Ramos (cell line): ENCODE measurements around the gene WAPL.
"Not testable (repeated sequence)": the region's sequence is repeated elsewhere in the genome, so short reads cannot be mapped to it uniquely, and the experiment has no call there.

ENCODE experiments used
- in situ Hi-C: fragments of 300-500 bp; cut with MboI; formaldehyde crosslinking; loops from one replicate; pipeline ENCODE4 v1.14.3; 2022; ENCODE audit warnings: low sequenced_read_pairs; ENCODE audit not compliant: unreplicated experiment

WAPL gene, protein sequence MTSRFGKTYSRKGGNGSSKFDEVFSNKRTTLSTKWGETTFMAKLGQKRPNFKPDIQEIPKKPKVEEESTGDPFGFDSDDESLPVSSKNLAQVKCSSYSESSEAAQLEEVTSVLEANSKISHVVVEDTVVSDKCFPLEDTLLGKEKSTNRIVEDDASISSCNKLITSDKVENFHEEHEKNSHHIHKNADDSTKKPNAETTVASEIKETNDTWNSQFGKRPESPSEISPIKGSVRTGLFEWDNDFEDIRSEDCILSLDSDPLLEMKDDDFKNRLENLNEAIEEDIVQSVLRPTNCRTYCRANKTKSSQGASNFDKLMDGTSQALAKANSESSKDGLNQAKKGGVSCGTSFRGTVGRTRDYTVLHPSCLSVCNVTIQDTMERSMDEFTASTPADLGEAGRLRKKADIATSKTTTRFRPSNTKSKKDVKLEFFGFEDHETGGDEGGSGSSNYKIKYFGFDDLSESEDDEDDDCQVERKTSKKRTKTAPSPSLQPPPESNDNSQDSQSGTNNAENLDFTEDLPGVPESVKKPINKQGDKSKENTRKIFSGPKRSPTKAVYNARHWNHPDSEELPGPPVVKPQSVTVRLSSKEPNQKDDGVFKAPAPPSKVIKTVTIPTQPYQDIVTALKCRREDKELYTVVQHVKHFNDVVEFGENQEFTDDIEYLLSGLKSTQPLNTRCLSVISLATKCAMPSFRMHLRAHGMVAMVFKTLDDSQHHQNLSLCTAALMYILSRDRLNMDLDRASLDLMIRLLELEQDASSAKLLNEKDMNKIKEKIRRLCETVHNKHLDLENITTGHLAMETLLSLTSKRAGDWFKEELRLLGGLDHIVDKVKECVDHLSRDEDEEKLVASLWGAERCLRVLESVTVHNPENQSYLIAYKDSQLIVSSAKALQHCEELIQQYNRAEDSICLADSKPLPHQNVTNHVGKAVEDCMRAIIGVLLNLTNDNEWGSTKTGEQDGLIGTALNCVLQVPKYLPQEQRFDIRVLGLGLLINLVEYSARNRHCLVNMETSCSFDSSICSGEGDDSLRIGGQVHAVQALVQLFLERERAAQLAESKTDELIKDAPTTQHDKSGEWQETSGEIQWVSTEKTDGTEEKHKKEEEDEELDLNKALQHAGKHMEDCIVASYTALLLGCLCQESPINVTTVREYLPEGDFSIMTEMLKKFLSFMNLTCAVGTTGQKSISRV (N-terminal part only)

DNA sequence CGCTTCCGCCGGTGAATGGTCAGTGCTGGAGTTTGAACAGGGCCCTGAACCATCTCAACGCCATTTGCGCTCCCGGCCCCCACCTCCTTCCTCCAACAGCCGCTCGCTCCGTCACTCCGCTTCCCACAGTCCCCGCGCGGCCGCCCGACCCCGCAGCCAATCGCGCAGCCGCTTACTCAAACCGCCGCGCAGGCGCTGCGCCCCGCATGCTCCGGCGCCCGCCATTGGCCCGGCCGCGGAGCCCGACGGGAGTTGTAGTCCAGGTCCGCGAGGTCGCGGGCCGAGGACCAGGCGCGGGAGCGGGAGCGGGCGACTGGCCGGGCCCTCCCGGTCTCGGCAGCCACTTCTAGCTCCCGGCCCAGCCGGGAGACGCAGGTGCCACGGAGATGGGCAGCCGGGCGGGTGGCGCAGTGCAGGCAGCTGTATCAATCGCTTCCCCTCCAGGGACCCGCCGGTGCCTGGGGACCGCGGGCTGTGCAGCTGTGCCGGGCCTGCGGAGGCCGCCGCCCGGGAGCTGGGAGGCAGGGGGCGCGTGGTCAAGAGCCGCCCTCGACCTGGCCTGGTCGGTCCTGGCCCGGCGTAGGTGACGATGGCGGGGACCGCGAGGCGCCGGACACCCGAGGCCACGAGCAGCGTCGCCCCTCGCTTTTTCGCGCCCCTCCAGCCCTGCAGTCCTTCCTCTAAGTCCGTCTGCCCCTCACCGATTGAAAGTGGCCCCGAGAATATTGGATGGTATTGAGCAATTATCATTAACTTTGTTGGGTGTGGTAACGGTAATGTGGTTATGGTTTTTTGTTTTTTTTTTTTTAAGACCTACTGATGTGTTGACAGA, at the start of gene WAPL:
TSS of gene WAPL (minus strand) at position 115 of the 832 bp plus-strand sequence. CDS start 3,723 bp downstream, outside the sequence.
- in situ Hi-C loops, result no loop called here

DNA sequence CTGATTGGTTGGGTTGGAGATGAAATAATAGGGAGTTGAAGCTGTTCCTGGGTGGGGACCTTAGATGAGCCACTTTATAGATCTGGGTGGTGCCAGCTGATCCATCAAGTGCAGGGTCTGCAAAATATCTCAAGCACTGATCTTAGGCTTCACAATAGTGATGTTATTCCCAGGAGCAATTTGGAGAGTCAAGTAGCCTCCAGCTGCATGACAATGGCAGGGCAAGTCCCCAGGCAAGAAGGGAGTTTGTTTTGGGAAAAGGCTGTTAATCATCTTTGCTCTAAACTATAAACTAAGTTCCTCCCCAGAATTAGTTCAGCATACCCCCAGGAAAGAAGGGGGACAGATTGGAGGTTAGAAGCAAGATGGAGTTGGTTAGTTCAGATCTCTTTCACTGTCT, 47.7 kb upstream of the WAPL start:
- in situ Hi-C loops, result no loop called here

DNA sequence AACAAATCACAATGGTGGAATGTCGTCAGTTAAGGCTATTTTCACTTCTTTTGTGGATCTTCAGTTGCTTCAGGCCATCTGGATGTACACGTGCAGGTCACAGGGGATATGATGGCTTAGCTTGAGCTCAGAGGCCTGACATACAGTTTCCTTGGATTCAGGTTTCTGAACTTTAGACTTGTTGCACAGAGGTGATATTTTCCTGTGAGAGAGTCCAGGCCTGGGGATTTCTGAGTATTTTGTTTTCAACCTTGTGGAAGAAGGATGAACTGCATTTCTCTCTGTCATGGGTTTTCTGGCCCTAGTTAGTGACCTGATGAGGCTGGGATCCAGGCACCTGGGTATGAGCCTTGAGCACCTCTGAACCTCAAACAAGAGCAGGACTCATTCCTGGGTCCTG, 44.9 kb upstream of the WAPL start:
- in situ Hi-C loops, result not testable (repeated sequence)

DNA sequence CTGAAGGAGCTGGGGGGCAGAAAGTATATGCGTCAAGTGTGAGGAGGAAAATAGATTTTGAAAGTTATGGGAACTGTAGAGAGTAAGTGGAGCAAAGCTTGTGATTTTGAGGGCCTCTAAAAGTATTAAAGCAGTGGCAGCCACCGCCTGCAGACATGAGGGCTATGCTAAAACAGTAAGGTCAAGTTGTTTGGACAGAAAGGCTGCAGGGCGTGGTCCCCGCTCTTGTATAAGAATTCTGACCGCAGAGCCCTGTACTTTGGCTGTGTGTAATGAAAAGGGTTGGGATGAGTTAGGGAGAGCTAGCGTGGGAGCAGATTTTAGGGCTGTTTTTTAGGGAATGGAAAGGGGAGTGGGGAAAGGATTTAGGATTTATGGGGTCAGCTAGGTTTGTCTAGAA, 41.7 kb upstream of the WAPL start:
- in situ Hi-C loops, result not testable (repeated sequence)

DNA sequence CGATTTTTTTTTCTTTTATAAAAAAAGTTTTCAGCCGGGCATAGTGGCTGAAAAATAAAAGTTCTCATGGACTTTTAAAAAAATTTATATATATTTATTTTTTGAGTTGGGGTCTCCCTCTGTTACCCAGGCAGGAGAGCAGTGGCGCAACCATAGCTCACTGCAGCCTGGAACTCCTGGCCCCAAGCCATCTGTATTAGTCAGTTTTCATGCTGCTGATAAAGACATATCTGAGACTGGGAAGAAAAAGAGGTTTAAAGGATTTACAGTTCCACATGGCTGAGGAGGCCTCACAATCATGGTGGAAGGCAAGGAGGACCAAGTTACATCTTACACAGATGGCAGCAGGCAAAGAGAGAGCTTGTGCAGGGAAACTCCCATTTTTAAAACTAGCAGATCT, 37.1 kb upstream of the WAPL start:
- in situ Hi-C loops, result not testable (repeated sequence)

DNA sequence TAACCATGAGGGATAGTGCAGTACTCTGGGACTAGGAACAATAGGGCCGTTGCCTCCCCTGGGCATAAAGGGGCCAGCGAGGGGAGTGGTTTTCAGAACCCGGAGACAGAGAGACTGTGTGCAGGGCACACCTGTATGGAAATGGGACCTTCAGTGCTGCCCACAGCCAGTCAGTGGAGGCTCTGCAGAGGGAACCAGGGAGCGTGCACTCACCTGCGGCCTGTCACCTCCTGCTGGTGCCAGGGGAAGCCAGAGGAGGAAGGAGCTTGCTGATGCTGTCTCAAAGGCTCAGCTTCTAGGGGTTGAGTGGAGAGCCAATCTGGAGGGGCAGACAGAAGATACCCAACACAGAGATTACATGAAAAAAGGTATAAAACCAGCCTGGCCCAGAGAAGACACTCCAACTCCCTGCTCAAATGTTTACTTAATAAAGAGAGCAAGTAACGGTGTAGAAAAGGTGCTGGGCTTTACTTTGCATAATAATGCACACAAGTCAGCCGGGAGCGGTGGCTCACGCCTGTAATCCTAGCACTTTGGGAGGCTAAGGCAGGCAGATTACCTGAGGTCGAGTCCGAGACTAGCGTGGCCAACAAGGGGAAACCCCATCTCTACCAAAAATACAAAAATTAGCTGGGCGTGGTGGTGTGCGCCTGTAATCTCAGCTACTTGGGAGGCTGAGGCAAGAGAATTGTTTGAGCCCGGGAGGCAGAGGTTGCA, 35.5 kb upstream of the WAPL start:
- in situ Hi-C loops, result no loop called here

DNA sequence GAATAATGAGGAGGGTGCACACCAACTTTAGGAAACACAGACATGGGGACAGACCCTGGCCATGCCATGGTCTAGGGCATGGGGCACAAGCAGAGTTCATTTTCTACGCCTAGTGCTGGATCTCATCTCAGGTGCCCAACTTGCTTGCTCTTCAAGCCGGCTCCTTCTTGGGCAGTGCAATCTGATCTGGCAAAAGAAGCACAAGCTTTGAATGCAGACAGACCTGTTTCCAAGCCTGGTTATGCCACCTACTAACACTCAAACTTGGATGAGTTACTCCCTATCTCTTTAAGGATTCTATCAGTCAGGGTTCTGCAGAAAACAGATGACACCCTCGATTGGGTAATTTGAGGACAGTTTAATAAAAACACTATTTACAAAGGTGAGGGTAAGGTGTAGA, 34.9 kb upstream of the WAPL start:
- in situ Hi-C loops, result no loop called here

DNA sequence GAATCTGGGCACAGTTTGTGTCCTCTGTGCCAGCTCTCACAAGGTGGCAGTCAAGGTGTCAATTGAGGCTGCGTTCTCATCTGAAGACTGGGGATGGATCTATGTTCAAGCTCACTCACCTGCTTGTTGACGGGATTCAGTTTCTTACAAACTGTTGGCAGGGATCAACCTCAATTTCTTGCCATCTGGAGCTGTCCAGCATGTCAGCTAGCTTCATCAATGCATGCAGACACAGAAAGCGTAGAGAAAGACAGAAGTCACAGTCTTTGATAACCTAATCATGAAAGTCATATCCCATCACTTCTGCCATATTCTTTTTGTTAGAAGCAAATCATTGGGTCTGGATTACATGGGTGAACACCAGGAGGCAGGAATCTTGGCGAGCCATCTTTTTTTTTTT, 32.0 kb upstream of the WAPL start:
- in situ Hi-C loops, result no loop called here

DNA sequence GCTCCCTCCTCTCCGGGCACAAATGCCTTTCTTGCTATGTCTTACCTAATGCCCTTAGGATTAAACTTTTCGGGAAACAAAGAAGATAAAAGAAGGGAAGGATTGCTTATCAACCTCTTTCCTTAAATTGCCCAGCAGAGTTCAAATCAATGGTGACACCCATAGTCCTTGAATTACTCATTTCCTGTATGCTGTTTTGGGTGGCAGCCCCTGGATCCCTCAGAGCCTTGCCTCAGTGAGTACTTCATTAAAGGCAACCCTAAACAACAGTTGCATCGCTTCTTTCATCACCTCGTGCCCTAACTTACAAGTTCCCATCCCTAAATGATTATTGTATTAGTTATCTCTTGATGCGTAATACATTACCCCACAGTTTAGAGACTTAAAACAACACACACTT, 31.6 kb upstream of the WAPL start:
- in situ Hi-C loops, result no loop called here

DNA sequence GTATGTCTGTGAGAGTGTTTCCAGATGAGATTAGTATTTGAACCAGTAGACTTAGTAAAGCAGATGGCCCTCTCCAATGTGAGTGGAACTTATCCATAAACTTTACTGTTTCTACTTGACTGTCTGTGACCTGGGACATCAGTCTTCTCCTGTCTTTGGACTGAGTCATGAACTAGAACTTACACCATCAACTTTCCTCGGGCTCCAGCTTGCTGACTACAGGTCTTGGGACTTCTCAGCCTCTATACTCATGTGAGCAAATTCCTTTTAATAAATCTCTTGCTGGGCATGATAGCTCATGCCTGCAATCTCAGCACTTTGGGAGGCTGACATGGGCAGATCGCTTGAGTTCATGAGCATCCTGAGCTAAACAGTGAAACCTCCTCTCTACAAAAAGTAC, 25.7 kb upstream of the WAPL start:
- in situ Hi-C loops, result no loop called here

DNA sequence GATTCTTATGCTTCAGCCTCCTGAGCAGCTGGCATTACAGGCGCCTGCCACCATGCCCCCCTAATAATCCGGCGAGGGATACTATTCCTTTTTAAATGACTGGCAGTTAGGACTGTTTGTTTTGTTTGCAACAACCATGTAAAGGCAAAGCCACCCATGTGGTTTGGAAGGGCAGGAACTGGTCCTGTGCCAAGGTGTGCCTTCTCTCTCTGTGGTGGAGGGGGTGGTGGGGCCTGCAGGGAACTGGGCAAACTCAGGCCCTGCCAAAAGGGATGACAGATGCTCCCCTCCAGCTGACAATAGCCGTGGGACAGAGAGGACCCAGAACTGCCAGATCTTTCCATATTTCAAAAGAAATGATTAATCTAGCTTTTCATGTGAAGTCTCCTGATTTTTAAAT, 23.5 kb upstream of the WAPL start:
- in situ Hi-C loops, result no loop called here

DNA sequence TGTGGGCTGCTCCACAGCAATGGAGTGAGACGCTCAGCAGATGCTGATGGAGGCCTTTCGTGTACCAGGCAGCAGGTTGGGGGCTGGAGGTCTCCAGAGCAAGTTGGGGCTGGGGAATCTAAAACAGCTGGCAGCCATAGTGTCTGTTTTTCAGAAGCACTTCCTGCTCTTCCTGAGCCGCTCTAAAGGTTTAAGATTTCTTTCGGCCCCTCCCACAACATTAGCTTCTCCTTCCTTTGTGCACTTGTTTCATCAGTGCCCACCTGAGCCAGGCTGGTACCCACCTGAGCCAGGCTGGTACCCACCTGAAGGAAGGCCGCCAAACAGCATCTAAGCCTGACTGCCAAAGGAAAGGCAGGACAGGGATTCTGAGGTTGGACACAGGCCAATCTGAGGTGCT, 18.4 kb upstream of the WAPL start:
- in situ Hi-C loops, result no loop called here

DNA sequence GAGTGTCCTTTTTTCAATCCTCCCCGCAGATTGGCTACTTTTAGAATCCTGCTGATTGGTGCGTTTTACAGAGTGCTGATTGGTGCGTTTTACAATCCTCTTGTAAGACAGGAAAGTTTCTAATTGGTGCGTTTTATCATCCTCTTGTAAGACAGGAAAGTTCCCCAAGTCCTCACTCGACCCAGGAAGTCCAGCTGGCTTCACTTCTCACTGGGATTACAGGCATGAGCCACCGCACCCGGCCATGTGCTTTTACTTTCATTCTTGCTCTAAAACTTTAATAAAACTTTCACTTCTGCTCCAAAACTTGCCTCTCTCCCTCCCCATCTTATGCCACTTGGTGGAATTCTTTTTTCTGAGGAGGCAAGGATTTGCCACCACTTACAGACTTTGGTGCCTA, 17.0 kb upstream of the WAPL start:
- in situ Hi-C loops, result no loop called here

DNA sequence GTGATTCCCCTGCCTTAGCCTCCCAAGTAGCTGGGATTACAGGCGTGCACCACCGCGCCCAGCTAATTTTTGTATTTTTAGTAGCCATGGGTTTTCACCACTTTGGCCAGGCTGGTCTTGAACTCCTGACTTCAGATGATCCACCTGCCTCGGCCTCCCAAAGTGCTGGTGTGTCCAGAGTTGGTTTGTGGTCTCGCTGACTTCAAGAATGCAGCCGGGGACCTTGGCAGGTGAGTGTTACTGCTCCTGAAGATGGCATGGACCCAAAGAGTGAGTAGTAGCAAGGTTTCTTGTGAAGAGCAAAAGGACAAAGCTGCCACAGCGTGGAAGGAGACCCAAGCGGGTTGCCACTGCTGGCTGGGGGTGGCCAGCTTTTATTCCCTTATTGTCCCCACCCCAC, 16.4 kb upstream of the WAPL start:
- in situ Hi-C loops, result not testable (repeated sequence)

DNA sequence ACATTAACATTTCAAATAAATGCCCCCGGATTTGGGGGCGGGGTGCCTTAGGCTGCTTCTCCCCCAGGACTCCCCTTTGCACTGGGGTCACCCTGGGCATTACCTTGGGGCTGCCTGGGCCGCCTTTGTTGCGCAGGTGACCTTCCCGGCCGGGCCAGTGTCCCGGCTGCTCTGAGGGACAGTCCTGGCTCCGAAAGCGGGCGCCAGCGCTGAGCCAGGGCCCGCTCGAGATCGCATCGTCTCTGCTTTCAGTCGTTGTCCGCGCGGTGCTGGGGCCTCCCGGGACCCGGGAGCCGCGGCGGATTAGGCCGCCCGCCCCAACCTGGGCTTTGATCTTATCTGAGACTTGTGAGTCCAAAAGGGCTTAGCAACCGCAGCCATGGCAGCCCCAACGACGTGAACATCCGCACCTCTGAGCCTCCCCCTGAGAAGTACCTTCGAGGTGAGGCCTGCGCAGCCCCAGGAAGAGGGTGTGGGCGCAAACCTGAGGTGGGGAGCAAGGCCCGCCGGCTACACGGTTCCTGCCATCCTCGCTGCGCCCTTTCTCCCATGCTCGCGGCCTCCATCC, 14.8 kb upstream of the WAPL start:
- in situ Hi-C loops, result no loop called here

DNA sequence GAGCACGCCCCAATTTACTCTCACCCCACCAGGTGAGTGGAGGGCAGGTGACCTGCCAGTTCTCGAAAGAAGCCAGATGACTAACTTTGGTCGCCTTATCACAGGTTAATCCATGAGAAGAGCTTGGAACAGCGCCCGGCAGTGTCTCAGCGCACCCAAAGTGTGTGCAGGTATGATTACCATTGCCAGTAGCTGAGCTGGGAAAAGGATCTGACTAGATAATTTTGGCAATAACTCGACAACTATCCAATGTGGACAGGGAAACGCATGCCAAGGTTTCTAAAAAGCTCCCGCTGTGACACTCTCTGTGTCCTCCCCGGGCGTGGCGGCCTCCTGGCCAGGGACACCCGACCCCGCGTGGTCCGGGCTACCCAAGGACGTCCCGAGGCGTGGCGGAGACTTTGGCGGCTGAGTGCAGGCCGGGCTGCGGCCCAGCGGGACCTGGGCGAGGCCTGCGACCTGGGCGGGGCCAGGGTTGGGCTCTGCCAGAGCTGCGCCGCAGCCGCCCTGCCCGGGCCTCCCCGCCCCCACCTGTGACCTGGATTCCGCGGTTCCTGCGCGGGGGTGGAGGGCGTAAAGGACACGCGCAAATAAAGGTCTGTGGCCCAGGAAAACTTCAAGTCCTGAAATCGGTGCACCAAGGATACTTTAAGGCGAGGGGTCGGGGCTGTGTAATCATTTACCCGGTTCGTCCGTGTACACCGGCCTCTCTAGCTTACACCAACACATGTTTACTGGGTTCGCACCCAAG, 13.7 kb upstream of the WAPL start:
- in situ Hi-C loops, result no loop called here

DNA sequence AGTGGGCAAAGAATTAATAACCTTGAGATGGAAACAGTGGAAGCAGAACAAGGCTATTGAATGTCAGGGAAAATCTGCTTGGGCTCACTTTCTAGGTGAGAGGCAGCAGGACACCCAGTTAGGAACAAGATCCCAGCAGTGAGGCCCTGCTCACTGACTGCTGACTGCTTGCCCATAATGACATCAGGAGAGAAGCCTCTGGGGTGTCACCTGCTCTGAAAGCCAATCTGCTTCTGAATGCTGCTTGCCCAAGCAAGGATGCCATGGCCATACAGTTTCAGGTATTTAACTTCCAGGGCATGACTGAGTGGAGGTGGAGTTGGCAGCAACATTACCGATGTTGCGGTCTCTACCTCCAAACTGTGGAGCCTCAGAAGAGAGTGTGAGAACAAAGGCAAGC, 11.7 kb upstream of the WAPL start:
- in situ Hi-C loops, result no loop called here

DNA sequence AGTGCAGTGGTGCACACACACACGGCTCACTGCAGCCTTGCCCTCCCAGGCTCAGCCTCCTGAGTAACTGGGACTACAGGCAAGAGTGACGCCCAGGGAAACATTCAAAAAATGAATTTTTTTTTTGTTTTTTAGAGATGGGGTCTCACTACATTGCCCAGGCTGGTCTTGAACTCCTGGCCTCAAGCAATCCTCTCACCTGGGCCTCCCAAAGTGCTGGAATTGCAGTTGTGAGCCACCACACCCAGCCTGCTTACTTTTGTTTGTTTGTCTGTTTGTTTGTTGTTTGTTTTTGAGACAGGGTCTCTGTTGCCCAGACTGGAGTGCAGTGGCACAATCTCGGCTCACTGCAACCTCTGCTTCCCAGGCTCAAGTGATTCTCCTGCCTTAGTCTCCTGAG, 7.1 kb upstream of the WAPL start:
- in situ Hi-C loops, result not testable (repeated sequence)
